Esophagus squamous epithelium (tissue), 5 donors: ENCODE measurements around the gene SEC31A. TPM values are rescaled to one million over a fixed set of nuclear protein-coding genes. Genes with fewer than 3 reads are reported as not detected.

Experiments
- DNase-seq: peaks from one replicate; lab custom pipeline; 2025; lab: John Stamatoyannopoulos, UW
- H3K27ac ChIP-seq, 4 donors: fragments of 200-600 bp; sonication (generic); one replicate each; pipeline ENCODE4 v1.5.1; 2016 to 2019; ENCODE audit warnings: mild to moderate bottlenecking in 1 of 4
- H3K27me3 ChIP-seq, 4 donors: fragments of 200-600 bp; sonication (generic); 1 replicate in 3 of 4; 2 replicates in 1 of 4; pipeline versions ENCODE4 v1.5.1 to v1.6.0; 2017 to 2021; ENCODE audit warnings: antibody characterized with exemption in 1 of 4
- H3K36me3 ChIP-seq, 3 donors: fragments of 200-600 bp; sonication (generic); one replicate each; pipeline ENCODE4 v1.5.1; 2016 to 2019
- H3K4me1 ChIP-seq, 3 donors: fragments of 200-600 bp; sonication (generic); one replicate each; pipeline ENCODE4 v1.5.1; 2017 to 2019
- H3K4me3 ChIP-seq, 4 donors: fragments of 200-600 bp; sonication (generic); 1 replicate in 3 of 4; 2 replicates in 1 of 4; pipeline ENCODE4 v1.5.1; 2016 to 2019; ENCODE audit warnings: mild to moderate bottlenecking in 2 of 4, moderate library complexity in 1 of 4
- H3K9me3 ChIP-seq, 3 donors: fragments of 200-600 bp; sonication (generic); one replicate each; pipeline ENCODE4 v1.5.1; 2016 to 2019
- CTCF ChIP-seq, 6 experiments: fragments of 450-650 bp in 4 of 6; fragments of 200-600 bp in 2 of 6; sonication (generic) in 2 of 6; IDR thresholded peaks; one replicate each; pipeline ENCODE4 v1.5.1; 2016 to 2019; ENCODE audit warnings: antibody characterized with exemption in 6 of 6, mild to moderate bottlenecking in 4 of 6, moderate library complexity in 4 of 6
- POLR2A ChIP-seq, 4 donors: fragments of 450-650 bp; IDR thresholded peaks; one replicate each; pipeline ENCODE4 v1.6.1; 2017; ENCODE audit warnings: antibody characterized with exemption in 4 of 4, mild to moderate bottlenecking in 4 of 4, moderate library complexity in 3 of 4
- WGBS, 2 donors: methylation state at CpG; one replicate each; pipeline ENCODE4 v1.1.5; 2018; 5-methylcytosine and 5-hydroxymethylcytosine counted together
- intact Hi-C: fragments of 100-400 bp; cut with DNase I; formaldehyde crosslinking; loops from one replicate; pipeline ENCODE4 v1.15.0; 2022
- total RNA-seq, 4 donors: library from RNA; depleted of rRNA; stranded (reverse); fragments of >200 nt; gene quantifications; one replicate each; pipeline ENCODE4 v1.1.0, GENCODE V29; 2016
- donor health status: DM: yes; HTN: yes; CAD: no.

The SEC31A gene
- total RNA-seq, 4 donors from 2014 or later = 88.8 to 161 (median 128) TPM

GRCh38 chr4:82900411-82901182, 9.6 kb upstream of the SEC31A start, which contains the start of gene THAP9:
THAP9 (plus strand) TSS chr4:82900735; CDS start chr4:82900803, 68 bp downstream.
- Histone ChIP-seq H3K4me1 (peaks cover 8 to 52% (median 17%) of the 10 kb centered on the region in 3 donors), H3K27me3 (no peaks in the 10 kb centered on the region), H3K4me3 (peak within 1 kb of the TSS; percentile 61 to 87 (median 72)), H3K27ac (peak within 1 kb of the TSS; percentile 96 to 100 (median 98)), H3K9me3 (no peaks in the 10 kb centered on the region), H3K36me3 (peaks cover 0 to 26% (median 0%) of the 10 kb centered on the region in 3 donors)
- peak in 2 of 6 experiments; percentile 3 for TF ChIP-seq CTCF (IDR thresholded peaks at IDR 0.05)
- TF ChIP-seq POLR2A (IDR thresholded peaks at IDR 0.05) = peak in 3 of 4 donors; percentile 60 to 92 (median 72)
- intact Hi-C loops = loop anchor here (10.0 kb wide), 1 partner anchor 134 kb away; the partner anchor contains the start of gene COPS4
- 0% methylated on average over 18 to 22 of the region's 67 CpGs for WGBS, 2 donors
- DNase-seq = peak; percentile 95

- 0 to 2% methylated on average over 14 of the region's 14 CpGs for WGBS, 2 donors
- Histone ChIP-seq H3K27ac (peak overlapping the region; percentile 96 to 100 (median 98)), H3K9me3 (no peaks in the 10 kb centered on the region), H3K4me3 (peak overlapping the region; percentile 61 to 87 (median 72)), H3K4me1 (peaks cover 8 to 57% (median 17%) of the 10 kb centered on the region in 3 donors), H3K27me3 (no peaks in the 10 kb centered on the region), H3K36me3 (peaks cover 0 to 25% (median 0%) of the 10 kb centered on the region in 3 donors)
- TF ChIP-seq POLR2A (IDR thresholded peaks at IDR 0.05) = no peak
- no peak for TF ChIP-seq CTCF (IDR thresholded peaks at IDR 0.05)
- intact Hi-C loops = loop anchor here (10.0 kb wide), 1 partner anchor 135 kb away; the partner anchor contains the start of gene COPS4
- no peak for DNase-seq
These were observed 9.1 kb upstream of the SEC31A start for GRCh38 chr4:82900066-82900410.

GRCh38 chr4:82899374-82900065, 8.6 kb upstream of the SEC31A start:
- peak overlapping the region; percentile 96 to 100 (median 98) for H3K27ac ChIP-seq
- H3K4me3 ChIP-seq = peak overlapping the region; percentile 61 to 87 (median 72)
- no peaks in the 10 kb centered on the region for H3K27me3 ChIP-seq
- peaks cover 0 to 30% (median 0%) of the 10 kb centered on the region in 3 donors for H3K36me3 ChIP-seq
- WGBS, 2 donors = 0 to 1% methylated on average over 4 of the region's 4 CpGs
- no peaks in the 10 kb centered on the region for H3K9me3 ChIP-seq
- DNase-seq = no peak
- peaks cover 8 to 62% (median 17%) of the 10 kb centered on the region in 3 donors for H3K4me1 ChIP-seq
- no peak for TF ChIP-seq CTCF (IDR thresholded peaks at IDR 0.05)
- no peak for TF ChIP-seq POLR2A (IDR thresholded peaks at IDR 0.05)
- intact Hi-C loops = loop anchor here (10.0 kb wide), 1 partner anchor 135 kb away; the partner anchor contains the start of gene COPS4

GRCh38 chr4:82898322-82899243, 7.6 kb upstream of the SEC31A start:
- Histone ChIP-seq H3K4me1 (peaks cover 8 to 64% (median 17%) of the 10 kb centered on the region in 3 donors), H3K9me3 (no peaks in the 10 kb centered on the region), H3K27ac (peak overlapping the region; percentile 96 to 100 (median 98)), H3K27me3 (no peaks in the 10 kb centered on the region), H3K36me3 (peaks cover 0 to 39% (median 5%) of the 10 kb centered on the region in 3 donors), H3K4me3 (peak overlapping the region; percentile 61 to 87 (median 72))
- 15 to 22% methylated on average over 7 of the region's 7 CpGs for WGBS, 2 donors
- no peak for DNase-seq
- TF ChIP-seq CTCF (IDR thresholded peaks at IDR 0.05) = peak in 5 of 6 experiments; percentile 25 to 44 (median 33)
- TF ChIP-seq POLR2A (IDR thresholded peaks at IDR 0.05) = no peak
- intact Hi-C loops = no loop called here
